HG02642 (cell line): ENCODE measurements around the gene RABL6.
A peak's percentile ranks its signal among the peaks of the same experiment; 100 is the strongest.
"Not testable (repeated sequence)": the region's sequence is repeated elsewhere in the genome, so short reads cannot be mapped to it uniquely, and the experiment has no call there.

Experiments used
- ATAC-seq: cut with Tn5 transposase; IDR thresholded peaks from one replicate; pipeline ENCODE4 v1.9.1; 2021; ENCODE audit warnings: mild to moderate bottlenecking; ENCODE audit not compliant: unreplicated experiment, poor library complexity

Gene RABL6

DNA sequence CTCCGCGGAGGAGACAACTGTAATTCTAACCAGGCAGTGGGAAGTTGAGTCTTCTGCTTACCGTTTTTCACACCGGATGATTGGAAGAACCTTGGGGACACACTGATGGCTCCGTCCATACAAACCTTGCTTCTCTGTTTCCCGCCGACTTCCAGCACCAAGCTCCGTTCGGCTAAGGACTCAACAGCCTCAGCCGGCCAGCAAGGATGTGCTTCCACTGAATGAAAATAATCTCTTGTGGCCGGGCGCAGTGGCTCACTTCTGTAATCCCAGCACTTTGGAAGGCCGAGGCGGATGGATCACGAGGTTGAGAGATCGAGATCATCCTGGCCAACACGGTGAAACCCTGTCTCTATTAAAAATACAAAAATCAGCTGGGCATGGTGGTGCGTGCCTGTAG is 60.2 kb downstream of the RABL6 start:
- ATAC-seq, result no peak

DNA sequence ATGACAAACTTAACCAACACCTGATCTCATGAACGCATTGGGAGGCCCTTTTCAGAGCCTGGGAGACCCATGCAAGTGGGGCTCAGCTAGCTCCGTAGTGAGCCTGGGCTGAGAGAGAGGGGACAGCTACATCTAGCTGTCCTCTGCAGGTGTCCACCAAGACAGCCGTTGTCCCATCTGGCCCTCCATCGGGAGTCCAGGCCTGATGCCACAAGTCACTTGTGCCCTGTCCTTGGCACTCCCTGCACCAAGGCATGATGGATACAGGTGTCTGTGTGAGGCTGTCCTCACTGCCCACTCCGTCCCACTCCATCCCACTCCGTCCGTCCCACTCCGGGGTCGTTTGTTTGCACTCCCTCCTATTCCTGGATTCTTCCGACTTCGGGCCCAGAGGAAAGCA is 60.9 kb downstream of the RABL6 start:
- no peak for ATAC-seq

DNA sequence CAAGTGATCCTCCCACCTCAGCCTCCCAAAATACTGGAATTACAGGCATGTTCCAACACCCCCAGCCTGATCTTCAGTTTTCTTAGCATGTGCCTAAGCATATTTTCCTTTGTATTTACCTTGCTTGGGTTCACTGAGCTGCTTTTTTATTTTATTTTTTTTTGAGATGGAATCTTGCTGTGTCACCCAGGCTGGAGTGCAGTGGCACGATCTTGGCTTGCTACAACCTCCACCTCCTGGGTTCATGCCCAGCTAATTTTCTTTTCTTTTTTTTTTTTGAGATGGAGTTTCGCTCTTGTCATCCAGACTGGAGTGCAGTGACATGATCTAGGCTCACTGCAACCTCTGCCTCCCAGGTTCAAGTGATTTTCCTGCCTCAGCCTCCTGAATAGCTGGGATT is 61.9 kb downstream of the RABL6 start:
- not testable (repeated sequence) for ATAC-seq

DNA sequence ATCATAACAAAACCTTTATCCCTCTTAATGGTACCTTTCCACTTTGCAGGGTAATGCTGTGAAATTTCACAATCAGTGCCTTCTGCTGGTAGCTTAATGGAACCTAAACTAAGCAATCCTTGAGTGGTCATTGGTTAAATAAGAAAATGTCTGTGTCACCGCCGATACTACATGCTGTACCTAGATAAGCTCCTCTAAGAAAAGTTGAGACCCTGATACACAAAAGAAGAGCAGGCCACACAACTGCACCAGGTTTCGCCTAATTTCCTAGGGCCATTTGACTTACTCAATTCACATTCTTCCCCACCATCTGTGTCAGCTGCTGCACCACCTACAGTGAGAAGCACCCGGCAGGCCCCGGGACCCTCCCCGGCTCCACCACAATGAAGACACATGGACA is 67.4 kb downstream of the RABL6 start:
- ATAC-seq, result no peak

DNA sequence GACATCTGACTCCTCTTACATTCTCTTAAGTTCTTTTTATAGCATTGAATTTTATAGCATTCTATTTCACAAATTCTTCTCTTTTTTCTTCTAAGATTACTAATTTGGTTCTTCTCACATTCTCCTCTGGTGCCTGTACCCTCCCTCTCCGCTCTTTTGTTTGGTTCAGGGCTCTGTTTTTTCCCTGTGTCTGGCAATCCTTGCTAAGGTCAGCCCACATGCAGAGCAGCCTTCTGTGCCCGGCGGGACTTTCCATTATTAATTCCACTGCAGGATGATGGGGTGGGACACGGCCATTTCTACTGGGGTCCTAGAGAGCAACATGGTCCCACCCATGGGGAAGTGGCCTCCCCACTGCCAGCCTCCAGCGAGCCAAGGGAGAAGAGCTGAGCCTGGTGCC is 68.7 kb downstream of the RABL6 start:
- no peak for ATAC-seq

DNA sequence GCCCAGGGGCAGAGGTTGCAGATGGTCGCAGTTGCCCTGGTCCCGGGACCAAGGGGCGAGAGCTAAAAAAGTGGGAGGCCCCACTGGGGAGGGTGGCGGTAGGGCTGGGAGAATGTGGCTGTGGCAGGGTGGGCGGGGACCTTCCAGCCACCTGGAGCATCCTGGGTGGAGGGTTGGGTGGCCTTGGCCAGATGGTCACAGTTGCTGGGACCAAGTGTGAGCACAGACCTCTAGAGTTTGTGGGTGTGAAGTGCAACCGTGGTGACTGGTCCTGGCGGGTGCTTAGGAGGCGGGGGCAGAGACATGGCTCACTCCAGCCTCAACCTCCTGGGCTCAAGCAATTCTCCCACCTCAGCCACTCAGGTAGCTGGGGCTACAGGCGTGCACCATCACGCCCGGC is 72.9 kb downstream of the RABL6 start:
- ATAC-seq, result no peak

DNA sequence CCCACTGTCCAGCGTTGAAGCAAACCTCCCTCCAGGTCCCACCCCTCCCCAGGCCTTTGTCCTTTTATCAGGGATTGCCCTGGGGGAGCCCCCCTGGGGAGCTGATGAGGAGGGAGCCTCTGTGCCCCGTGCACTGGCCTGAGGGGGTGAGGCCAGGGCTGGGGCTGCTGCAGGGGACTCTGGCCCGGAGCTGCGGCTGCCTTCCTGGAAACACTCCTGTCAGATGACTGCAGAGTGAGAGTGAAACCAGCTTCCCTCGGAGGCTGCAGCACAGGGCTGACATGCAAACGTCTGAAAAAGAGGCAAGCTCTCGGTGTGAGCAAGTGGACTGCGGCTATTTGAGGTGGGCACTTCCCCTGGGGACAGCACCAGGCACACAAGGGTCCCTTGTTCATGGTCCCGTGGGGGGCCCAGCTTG is 74.0 kb downstream of the RABL6 start:
- ATAC-seq, result no peak

DNA sequence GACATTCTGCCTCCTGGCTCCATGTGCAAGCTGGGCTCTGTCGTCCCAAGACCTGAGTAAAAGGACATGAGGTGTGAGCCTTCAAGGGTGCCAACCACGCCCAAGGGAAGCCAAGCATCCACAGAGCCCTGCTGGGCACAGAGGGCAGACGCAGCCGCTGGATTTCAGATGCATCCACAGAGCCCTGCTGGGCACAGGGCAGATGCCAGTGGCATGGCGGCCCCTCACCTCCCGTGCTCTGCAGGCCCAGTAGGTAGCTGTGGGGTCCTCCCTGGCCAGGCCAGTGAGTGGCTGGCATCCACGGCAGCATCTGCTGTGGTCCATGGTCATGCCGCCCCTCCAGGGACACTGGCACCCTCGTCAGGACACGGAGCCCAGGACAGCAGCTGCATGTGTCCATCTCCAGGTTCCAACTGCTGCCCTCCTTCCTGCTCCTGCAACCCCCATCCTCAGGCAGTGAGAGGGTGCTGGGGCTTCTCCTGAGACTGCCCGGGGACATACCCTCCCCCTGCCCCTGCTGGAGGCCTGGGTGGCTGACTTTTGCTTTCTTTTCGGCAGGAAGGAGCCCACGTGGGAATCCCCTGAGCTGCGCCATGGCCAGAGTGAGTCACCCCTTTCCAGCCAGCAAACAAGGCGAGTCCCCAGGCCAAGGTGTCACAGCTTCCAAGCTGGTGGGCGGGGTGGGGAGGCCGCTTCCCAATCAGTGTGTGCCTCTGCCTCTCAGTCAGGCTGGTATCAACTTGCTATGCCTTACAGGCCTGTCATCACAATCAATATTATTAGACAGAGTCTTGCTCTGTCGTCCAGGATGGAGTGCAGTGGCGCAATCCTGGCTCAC is 74.6 kb downstream of the RABL6 start:
- peak; percentile 29 for ATAC-seq

DNA sequence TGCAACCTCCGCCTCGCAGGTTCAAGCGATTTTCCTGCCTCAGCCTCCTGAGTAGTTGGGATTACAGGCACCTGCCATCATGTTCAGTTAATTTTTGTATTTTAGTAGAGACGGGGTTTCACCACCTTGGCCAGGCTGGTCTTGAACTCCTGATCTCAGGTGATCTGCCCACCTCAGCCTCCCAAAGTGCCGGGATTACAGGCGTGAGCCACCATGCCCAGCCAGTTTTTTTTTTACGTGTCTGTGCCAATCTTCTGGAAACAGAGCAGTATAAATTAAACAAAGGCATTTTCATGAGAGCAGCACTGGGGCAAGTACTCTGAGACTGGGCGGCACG is 75.2 kb downstream of the RABL6 start:
- not testable (repeated sequence) for ATAC-seq

DNA sequence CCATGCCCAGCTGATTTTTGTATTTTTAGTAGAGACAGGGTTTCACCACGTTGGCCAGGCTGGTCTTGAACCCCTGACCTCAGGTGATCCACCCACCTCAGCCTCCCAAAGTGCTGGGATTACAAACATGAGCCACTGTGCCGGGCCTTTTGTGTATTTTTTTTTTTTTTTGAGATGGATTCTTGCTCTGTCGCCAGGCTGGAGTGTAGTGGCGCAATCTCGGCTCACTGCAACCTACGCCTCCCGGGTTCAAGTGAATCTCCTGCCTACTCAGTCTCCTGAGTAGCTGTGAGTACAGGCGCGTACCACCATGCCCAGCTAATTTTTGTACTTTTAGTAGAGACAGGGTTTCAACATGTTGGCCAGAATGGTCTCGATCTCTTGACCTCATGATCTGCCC is 75.9 kb downstream of the RABL6 start:
- not testable (repeated sequence) for ATAC-seq

DNA sequence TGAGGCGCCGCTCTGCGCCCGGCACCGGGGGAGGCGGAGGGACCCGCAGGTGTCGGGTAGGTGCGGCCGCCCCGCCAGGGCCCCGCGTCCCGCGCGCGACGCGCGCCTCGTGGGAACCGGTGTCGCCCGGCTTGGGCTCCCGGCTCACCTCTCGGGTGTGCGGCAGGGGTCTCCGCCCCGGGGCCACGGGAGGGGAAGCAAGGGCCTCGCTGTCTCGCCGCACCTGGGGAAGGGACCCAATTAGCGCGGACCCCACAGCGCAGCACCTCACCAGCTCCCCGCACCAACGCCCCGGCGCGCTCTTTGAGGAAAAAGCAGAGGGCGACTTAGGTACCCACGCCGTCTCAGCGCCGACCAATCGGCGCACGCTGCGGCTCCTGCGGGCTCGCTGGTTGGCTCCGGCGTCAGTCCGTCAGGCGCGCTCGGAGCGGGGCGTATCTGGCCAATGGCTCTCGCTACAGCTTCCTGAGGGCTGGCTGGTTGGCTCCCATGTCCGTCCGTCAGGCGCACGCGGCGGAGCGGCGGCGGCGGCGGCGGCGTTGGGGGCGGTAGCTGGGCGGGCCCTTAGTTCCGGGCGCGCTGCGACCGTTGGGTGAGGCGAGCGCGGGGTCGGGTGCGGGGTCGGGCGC is 78.3 kb downstream of the RABL6 start, which contains the start of gene TRAF2:
Gene TRAF2 (plus strand): TSS at position 567 of the 629 bp plus-strand sequence. CDS start 12,225 bp downstream, outside the sequence.
- peak; percentile 83 for ATAC-seq

DNA sequence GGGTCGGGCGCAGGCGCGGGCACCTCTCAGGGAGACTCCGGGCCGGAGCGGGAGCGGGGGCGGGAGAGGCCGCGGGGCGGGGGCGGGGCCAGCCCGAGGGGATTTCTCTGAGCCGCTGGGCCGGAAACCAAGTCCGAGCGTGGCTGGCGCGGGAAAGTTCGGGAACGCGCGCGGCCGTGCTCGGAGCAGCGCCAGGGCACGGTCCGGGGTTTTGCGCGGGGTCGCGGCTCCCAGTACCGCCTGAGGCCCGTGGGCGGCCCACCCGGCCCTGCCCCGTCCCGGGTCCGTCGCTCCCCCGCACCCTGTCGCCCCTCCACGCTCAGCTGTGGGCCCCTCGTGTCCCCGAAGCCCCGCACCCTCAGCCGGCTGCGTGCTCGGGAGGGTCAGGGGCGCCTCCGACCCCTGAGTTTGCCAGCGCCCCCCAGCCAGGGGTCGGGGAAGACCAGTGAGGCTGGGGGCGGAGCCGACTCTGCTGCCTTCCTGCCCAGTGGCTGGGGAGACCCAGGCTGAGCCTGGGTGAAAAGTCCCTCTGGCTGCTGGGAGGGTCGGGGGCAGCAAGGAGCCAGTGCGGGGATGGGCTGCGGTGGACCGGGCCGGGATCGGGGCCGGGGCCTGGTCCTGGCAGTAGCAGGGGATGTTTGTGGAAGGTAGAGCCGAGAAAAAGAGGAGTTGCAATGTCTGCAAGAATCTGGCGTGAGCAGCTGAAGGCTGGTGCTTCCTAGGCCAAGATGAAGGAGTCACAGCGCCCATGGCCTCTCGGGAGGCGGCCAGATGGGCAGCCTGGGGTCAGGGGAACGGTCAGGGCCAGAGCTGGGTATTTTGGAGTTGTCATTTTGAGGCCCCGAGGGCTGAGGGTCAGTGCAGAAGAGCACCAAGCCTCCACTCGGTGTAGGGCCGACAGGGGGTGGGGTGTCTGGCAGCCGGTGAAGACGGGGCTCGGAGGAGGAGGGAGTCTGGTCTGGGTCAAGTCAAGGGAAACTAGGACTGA is 79.2 kb downstream of the RABL6 start:
- peak; percentile 17 for ATAC-seq

DNA sequence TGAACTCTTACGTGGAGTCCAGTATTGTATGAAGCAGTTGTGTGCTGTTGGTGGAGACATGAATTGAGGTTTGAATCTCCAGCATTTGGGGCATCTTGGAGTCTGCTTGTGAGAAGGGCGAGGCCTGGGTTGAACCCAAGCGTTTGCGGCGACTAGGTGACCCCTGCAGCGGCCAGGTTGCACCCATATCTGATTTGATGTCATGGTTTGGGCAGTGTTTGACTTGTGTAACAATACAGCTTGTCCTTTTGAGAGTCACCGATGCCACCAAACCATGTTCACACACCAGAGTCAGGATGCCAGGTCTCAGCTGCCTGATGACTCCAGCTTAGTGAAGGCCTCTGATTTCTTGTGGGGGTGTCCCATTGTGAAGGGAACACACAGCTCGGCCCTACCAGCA is 80.7 kb downstream of the RABL6 start:
- no peak for ATAC-seq

DNA sequence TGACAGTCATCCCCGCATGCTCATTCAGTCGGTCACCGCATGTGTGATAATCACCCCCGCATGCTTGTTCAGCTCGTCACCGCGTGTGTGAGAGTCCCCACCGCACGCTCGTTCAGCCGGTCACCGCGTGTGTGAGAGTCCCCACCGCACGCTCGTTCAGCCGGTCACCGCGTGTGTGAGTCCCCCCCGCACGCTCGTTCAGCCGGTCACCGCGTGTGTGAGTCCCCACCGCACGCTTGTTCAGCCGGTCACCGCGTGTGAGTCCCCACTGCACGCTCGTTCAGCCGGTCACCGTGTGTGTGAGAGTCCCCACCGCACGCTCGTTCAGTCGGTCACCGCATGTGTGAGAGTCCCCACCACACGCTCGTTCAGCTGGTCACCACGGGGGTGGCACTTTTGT is 82.1 kb downstream of the RABL6 start:
- no peak for ATAC-seq

DNA sequence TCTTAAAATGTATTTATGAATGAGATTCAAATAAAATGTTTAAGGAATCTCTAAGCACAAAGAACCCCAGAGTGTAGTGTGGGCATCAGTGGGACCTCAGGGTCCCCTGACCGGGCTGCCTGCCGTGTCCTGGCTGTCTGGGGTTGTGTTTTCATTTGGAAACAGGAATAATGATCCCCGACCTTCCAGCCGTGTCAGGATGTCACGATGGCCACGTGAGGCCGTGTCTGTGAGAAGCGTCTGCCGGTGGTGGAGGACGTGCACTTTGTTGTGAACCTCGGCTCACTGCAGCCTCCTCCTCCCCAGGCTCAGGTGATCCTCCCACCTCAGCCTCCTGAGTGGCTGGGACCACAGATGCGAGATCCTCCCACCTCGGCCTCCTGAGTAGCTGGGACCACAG is 82.9 kb downstream of the RABL6 start:
- no peak for ATAC-seq
